ENCODE data around the gene ONECUT1.

DNA sequence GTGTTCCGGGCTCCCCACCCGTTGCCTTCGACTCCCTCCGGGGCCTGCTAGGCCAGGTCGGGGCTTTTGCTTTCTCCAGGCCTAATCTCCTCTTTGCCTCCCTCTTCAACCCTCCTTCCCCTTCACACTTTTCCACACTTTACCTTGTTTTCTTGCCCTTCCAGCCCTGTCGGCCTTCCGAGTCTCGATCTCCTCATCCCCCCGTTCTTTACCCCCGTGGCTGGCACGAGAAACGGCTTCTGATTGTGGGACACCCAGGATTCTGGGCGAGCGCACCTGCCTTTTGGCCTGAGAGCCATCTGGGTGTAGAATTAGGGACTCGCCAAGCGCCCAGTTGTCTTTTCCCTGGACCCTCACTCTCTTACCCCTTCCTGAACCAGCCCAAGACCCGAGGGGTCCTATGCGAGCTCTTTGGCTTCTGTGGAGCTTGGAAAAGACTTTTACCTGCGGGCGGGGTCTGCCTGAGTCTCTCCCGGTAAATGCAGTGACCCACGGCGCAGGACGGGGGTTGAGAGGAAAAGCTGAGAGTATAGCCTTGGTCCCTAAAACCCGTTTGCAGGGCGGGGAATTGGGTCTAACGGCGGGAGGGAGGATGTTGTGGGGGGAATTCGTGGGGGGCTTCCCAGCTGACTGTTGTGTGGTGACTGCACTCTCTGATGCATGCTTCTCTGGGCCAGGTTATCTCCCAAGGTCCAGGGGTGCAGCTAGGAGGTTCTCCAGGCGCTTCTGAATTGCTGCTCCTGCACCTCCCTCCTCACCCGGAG lies 5.5 kb upstream of the ONECUT1 start:
- TF ChIP-seq POLR2AphosphoS5 (IDR thresholded peaks at IDR 0.05; ENCODE audit: insufficient read depth, low read depth, low read length) (no peak), EZH2 (IDR thresholded peaks at IDR 0.05; ENCODE audit: borderline replicate concordance, low read depth, low read length, severe bottlenecking) (peak; percentile 93)
- TF ChIP-seq, protein P1, sequence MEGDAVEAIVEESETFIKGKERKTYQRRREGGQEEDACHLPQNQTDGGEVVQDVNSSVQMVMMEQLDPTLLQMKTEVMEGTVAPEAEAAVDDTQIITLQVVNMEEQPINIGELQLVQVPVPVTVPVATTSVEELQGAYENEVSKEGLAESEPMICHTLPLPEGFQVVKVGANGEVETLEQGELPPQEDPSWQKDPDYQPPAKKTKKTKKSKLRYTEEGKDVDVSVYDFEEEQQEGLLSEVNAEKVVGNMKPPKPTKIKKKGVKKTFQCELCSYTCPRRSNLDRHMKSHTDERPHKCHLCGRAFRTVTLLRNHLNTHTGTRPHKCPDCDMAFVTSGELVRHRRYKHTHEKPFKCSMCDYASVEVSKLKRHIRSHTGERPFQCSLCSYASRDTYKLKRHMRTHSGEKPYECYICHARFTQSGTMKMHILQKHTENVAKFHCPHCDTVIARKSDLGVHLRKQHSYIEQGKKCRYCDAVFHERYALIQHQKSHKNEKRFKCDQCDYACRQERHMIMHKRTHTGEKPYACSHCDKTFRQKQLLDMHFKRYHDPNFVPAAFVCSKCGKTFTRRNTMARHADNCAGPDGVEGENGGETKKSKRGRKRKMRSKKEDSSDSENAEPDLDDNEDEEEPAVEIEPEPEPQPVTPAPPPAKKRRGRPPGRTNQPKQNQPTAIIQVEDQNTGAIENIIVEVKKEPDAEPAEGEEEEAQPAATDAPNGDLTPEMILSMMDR (IDR thresholded peaks at IDR 0.05; ENCODE audit: extremely low read depth in 1 of 2, insufficient read depth in 1 of 2, low read depth in 1 of 2, low read length in 2 of 2) = no peak

Measured in endothelial cell of umbilical vein (primary cell).